HL-60 (cell line): ENCODE measurements around the gene HPCAL1.

Experiments used
- DNase-seq, 2 experiments: peaks; one replicate each; pipeline ENCODE4 v3.0.0-alpha.2; 2010 to 2020; ENCODE audit warnings: low read depth in 1 of 2, low spot score in 1 of 2
- H3K27ac ChIP-seq: fragments of 250-450 bp; sonication (Bioruptor Pico); replicated peaks from 2 replicates; pipeline ENCODE4 v1.5.1; 2020; ENCODE audit warnings: mild to moderate bottlenecking, moderate library complexity
- H3K27me3 ChIP-seq: fragments of 250-450 bp; sonication (Bioruptor Pico); 2 replicates; pipeline ENCODE4 v1.5.1; 2021; ENCODE audit warnings: mild to moderate bottlenecking, moderate library complexity; ENCODE audit not compliant: insufficient read depth, poor library complexity, severe bottlenecking
- H3K4me3 ChIP-seq: replicated peaks from 2 replicates; pipeline ENCODE4 v1.5.1; 2011; ENCODE audit warnings: mild to moderate bottlenecking, control low read depth, low read length; ENCODE audit not compliant: insufficient read depth
- GABPA ChIP-seq: IDR thresholded peaks from 2 replicates; pipeline ENCODE4 v1.6.1; 2012; ENCODE audit warnings: low read depth
- POLR2AphosphoS5 ChIP-seq: IDR thresholded peaks from 2 replicates; pipeline ENCODE4 v1.6.1; 2012; ENCODE audit warnings: low read depth
- SPI1 ChIP-seq: IDR thresholded peaks from 2 replicates; pipeline ENCODE4 v1.6.1; 2012; ENCODE audit warnings: low read depth, mild to moderate bottlenecking, borderline replicate concordance
- TF ChIP-seq, protein P1 (sequence below): IDR thresholded peaks from one replicate; pipeline ENCODE4 v1.5.1; 2011; ENCODE audit warnings: low read length, control low read depth, inconsistent platforms; ENCODE audit not compliant: insufficient read depth
- TF ChIP-seq, protein P2 (sequence below): IDR thresholded peaks from 2 replicates; pipeline ENCODE4 v1.6.1; 2012; ENCODE audit warnings: low read depth; ENCODE audit not compliant: insufficient replicate concordance

HPCAL1 gene

DNA sequence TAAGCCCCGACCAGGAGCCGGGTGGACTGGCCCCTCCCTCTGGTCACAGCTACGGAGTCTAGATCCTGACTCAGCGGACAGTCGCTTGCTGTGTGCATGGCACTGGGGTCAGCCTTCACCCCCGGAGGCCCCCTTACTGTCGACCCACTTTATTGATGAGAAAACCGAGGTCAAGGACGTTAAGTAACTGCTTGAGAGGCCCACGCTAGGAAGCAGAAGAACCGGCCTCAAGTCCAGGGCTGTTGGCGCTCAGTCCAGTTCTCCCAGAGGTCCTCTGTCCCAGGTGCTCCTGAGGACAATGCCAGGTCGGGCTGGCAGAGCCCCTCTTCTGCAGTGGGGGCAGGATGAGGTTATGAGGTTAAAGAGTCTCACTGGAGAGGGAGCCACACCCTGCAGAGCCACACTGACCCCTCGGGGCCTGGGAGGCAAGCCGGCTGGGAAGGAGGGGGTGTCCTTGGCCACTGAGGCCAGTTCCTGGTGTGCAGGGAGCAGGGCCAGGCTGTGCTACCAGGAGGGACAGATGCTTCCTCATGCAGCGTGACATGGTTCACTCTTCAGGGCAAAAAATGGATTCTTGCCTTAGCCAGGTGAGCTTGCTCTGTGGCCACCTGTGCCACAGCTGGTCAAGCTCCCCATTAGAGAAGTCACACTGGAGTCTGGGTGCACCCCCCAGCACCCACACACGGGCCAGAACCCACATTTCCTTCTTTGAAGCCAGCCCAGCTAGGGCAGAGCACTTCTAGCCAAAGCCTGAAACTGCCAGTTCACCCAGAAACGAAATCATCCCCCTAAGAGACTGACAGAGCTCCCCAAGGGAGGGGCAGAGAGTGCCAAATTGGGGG, 47.3 kb upstream of the HPCAL1 start:
- no peak overlapping the region for H3K27ac ChIP-seq
- H3K4me3 ChIP-seq, result no peak overlapping the region
- TF ChIP-seq POLR2AphosphoS5 (no peak), GABPA (no peak), SPI1 (no peak)
- TF ChIP-seq, protein P1, sequence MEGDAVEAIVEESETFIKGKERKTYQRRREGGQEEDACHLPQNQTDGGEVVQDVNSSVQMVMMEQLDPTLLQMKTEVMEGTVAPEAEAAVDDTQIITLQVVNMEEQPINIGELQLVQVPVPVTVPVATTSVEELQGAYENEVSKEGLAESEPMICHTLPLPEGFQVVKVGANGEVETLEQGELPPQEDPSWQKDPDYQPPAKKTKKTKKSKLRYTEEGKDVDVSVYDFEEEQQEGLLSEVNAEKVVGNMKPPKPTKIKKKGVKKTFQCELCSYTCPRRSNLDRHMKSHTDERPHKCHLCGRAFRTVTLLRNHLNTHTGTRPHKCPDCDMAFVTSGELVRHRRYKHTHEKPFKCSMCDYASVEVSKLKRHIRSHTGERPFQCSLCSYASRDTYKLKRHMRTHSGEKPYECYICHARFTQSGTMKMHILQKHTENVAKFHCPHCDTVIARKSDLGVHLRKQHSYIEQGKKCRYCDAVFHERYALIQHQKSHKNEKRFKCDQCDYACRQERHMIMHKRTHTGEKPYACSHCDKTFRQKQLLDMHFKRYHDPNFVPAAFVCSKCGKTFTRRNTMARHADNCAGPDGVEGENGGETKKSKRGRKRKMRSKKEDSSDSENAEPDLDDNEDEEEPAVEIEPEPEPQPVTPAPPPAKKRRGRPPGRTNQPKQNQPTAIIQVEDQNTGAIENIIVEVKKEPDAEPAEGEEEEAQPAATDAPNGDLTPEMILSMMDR, result no peak
- TF ChIP-seq, protein P2, sequence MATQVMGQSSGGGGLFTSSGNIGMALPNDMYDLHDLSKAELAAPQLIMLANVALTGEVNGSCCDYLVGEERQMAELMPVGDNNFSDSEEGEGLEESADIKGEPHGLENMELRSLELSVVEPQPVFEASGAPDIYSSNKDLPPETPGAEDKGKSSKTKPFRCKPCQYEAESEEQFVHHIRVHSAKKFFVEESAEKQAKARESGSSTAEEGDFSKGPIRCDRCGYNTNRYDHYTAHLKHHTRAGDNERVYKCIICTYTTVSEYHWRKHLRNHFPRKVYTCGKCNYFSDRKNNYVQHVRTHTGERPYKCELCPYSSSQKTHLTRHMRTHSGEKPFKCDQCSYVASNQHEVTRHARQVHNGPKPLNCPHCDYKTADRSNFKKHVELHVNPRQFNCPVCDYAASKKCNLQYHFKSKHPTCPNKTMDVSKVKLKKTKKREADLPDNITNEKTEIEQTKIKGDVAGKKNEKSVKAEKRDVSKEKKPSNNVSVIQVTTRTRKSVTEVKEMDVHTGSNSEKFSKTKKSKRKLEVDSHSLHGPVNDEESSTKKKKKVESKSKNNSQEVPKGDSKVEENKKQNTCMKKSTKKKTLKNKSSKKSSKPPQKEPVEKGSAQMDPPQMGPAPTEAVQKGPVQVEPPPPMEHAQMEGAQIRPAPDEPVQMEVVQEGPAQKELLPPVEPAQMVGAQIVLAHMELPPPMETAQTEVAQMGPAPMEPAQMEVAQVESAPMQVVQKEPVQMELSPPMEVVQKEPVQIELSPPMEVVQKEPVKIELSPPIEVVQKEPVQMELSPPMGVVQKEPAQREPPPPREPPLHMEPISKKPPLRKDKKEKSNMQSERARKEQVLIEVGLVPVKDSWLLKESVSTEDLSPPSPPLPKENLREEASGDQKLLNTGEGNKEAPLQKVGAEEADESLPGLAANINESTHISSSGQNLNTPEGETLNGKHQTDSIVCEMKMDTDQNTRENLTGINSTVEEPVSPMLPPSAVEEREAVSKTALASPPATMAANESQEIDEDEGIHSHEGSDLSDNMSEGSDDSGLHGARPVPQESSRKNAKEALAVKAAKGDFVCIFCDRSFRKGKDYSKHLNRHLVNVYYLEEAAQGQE, result no peak
- DNase-seq, result no peak
- no peaks in the 10 kb centered on the region for H3K27me3 ChIP-seq

GRCh38 chr2:10256031-10256514, 46.6 kb upstream of the HPCAL1 start:
- Histone ChIP-seq H3K27ac (no peak overlapping the region), H3K4me3 (no peak overlapping the region), H3K27me3 (no peaks in the 10 kb centered on the region)
- TF ChIP-seq POLR2AphosphoS5, result no peak
- DNase-seq, result no peak

- Histone ChIP-seq H3K27me3 (no peaks in the 10 kb centered on the region), H3K4me3 (no peak overlapping the region), H3K27ac (no peak overlapping the region)
- TF ChIP-seq GABPA (no peak), POLR2AphosphoS5 (no peak), SPI1 (no peak)
- TF ChIP-seq, protein P1, result no peak
- TF ChIP-seq, protein P2, result no peak
- no peak for DNase-seq
These were observed 46.1 kb upstream of the HPCAL1 start for GRCh38 chr2:10256515-10257031.

DNA sequence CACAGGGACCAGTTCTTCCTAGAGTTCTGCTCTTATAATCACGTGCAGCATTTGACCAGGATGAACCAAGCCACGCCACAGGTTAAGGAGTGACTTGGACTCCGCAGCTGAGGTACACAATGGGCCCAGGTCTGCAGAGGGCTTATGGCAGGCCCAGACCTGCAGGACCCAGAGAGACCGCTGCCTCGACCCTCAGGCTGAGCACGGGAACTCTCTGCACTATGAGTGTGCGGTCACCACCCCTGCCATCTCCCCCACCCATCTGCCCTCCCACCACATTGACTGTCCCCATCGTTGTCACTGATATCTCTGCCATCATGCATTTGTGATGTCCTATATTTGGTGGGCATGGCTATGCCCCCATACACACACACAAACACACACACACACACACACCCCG, 45.7 kb upstream of the HPCAL1 start:
- no peak for DNase-seq
- no peak overlapping the region for H3K4me3 ChIP-seq
- H3K27ac ChIP-seq, result no peak overlapping the region
- TF ChIP-seq SPI1, result no peak
- TF ChIP-seq, protein P1, result no peak
- no peak for TF ChIP-seq POLR2AphosphoS5
- TF ChIP-seq, protein P2, result no peak
- TF ChIP-seq GABPA, result no peak
- H3K27me3 ChIP-seq, result no peaks in the 10 kb centered on the region
